HG02763 (cell line): ENCODE results near the gene TMEFF1.

Source experiments
- ATAC-seq: cut with Tn5 transposase; IDR thresholded peaks from one replicate; pipeline ENCODE4 v1.9.1; 2021; ENCODE audit warnings: mild to moderate bottlenecking, moderate library complexity; ENCODE audit not compliant: unreplicated experiment

Gene TMEFF1

DNA sequence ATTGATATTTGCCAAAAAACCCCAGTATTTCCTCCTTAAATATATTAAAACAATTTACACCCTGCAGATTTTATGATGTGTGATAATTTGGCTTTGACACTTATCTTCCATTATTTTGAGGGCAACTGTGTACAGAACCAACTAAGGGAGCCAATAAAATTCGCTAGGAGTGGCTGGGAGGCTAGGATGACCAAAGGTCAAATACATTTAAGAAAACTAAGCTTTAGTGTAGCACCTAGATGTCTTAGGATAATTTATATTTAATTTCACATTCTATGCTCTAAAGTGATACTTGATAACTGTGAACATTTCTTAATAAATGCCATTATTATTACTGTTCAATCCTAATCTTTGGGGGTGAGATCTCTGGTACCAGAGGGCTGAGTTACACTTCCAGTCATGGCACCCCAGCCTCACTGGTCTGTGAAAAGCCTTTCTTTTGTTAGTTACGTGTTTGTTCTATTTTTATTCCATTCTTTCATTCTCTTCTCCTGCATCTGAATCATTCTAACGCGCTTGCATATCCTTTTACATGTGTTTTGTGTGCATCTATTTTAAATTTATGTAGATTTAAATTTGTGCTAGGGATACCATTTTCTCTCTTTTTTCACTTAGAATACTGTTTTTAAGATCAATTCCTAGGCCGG is 26.9 kb upstream of the TMEFF1 start:
- no peak for ATAC-seq

DNA sequence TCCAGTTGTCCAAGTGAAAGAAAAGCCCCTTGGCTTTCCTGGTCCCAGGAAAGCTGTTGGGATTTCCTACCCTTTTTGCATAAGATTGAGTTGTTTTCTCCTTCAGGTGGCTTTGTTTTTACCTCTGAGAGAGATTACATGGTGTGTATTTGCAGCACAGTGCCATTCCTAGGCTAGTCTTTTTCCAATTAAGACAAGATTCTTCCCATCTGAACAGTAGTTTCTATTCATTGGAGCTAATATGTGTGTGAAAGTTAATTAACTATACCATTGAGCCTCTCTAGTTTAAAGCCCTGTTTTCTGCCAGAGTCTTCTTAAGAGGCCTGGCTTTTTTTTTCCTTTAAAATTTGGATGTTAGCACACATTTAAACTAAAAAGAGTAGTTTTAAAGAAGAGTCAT is 25.9 kb upstream of the TMEFF1 start:
- ATAC-seq, result no peak

DNA sequence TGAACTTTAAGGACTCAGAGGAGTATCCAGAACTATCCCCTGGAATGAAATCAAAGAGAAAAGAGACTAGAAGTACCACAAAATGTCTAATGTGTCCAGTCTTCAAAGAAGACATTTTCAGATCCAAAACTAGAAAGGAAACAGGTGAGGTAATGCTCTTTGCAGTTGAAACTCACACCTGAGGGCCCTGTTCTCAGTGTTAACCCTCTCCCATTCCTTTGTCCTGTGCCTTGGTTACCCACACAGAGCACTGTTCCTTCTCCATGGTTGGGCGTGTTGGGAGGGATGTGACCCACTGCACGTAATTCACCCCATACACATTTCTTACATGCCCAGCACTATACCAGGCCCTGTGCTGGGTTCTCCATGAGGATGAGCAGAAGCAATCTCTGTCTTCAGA is 24.7 kb upstream of the TMEFF1 start:
- ATAC-seq, result no peak

DNA sequence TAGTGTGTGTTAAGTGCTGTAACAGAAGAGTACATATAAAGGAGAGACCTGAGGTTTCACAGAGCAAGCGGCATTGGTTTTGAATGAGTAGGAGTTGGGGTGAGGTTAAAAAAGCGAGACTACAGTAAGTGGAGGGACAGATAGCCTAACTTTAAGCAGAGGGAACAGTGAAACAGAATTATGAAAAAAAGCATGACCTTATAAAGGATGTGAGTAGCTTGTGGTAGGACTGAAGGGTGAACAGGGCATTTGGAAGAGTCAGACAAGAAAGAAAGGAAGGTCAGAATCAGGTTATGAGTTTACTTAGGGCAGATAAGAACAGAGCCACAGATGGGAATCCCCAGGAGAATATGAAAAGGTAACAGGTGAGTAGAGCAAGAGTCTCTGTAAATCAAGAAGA is 23.5 kb upstream of the TMEFF1 start:
- ATAC-seq, result no peak

DNA sequence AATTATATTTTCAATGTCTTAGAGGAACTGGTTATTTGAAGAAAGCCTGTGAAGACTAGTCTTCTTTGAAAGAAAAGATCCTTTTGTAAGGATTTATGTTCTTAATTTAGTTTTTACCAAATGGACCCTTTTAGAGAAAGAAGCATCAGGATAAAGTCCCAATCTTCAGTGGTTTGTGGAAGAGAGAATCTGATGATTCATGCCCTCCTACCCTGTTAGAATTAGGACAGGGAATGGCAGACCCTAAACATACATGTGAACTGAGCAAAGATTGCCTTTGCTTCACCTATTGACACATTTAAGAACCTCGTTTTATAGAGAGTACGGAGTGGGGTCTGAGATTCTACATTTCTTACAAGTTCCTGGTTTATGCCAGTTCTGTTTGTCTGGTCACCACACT is 20.1 kb upstream of the TMEFF1 start:
- ATAC-seq, result no peak

DNA sequence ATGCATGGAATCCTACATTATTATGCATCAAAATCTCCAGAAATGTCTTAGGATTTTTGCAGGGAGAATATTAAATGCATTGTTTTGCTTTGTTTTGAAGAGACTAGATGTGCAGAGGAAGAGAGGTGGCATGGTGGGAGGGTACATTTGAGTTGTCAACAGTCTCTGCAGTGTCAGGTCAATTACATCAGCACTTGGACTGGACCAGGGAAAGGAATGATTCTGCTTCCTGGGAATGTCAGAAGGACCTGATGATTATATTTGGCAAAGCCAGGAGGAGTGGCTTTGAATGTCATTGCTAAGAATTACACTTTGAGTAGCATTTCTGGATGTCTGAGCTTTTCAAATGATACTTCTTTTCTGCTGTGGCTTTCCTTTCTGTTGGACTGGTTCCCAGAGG is 17.5 kb upstream of the TMEFF1 start:
- no peak for ATAC-seq

DNA sequence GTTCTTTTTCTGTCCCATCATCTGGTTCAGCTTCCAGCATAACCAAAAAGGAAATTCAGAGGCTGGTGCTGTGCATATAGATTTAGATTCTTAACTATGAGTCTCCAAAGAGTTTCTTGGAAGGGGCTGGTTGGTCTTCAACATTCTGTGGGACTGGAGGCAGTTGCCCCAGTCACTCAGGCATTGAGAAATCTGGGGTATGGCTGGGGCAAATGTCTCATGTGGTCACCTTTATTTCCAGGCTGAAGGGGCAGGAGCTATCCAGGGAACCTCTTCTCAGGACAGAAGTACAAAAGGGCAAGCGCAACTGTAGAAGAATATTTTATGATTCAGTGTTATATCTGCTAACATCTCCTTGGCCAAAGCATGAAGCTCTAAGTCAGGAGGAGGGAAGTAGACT is 15.4 kb upstream of the TMEFF1 start:
- no peak for ATAC-seq

DNA sequence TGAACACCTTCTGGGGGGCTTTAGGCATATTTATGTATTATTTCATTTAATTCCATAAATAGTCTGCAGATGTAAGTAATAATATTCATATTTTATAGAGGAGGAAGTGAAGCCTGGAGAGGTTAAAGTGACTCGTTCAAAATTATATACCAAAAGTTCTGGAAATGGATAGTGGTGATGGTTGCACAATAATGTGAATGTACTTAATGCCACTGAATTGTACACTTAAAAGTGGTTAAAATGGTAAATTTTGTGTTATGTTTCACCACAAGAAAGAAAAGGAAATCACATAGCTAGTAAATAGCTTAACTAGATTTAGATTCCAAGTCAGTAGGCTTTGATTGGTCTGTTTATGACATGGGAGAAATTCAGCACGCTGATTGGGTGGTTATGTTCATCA is 13.0 kb upstream of the TMEFF1 start:
- no peak for ATAC-seq

DNA sequence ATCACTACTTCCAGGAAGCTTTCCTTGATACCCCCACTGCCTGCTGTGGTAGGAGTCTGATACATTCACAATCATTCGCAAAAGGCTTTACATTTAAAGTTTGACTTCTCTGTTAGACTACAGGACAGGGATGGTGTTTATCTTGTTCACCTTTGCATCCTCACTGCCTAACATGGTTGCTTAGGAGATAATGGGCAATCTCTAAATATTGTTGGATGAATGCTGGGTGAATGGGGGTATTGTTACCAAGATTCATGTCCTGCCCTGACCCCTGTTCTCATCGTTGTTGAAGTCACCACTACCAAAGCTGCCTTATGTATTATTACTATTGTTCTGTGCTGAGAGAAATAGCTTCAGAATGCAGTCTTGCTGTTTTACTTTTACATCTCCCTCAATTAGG is 7.7 kb upstream of the TMEFF1 start:
- no peak for ATAC-seq

DNA sequence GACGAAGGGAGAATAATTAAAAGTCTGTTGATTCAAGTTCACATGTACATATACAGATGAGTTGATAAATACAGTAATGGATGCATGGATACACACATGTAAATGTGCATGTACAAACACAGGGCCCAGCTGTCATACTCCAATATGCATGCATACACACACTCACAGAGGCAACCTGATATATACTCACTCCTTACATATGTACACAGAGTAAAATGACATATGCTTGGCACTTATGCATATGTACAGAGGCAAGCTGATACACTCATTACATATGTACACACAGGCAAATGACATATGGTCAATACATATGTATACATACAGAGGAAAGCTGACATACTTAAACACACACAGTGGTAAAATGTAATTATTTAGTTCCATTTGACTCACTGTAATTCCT is 7.2 kb upstream of the TMEFF1 start:
- ATAC-seq, result no peak

DNA sequence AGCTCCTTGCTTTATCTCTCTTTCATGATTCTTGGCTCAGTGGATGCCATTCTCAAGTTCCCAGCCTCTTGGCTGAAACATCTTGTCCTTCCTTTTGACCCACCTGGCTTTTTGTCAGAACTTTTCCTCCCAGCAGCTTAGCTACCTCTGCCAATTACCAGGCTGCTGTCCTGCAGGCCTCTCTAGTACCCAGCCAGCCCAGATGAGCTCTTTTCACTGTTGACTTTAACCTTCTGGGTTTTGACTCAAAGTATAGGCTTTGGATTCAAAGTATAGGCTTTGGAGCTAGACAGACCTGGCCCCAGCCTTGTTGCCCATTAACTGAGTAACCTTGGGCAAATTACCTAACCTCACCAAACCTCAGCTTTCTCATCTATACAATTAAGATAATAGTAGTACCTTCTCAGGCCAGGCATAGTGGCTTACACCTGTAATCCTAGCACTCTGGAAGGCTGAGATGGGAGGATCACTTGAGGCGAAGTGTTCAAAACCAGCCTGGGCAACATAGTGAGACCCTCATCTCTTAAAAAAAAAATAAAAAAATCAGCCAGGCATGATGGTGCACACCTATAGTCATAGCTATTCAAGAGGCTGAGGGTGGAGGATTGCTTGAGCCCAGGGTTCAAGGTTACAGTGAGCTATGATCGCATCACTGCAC is 6.6 kb upstream of the TMEFF1 start:
- no peak for ATAC-seq

DNA sequence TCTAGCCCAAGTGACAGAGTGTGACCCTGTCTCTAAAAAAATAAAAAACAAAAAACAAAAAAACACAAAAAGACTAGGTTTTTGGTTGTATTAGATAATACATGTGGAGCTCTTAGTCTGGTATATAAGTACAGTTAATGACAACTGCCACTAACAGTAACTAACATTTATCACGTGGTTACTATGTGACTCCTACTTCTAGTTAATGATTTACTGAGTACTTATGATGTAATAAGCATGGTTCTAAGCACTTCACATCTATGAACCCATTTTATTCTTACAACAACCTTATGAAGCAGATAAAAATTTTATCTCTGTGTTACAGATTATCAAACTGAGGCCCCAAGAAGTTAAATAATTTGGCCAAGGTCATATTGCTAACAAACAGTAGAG is 6.1 kb upstream of the TMEFF1 start:
- ATAC-seq, result no peak

DNA sequence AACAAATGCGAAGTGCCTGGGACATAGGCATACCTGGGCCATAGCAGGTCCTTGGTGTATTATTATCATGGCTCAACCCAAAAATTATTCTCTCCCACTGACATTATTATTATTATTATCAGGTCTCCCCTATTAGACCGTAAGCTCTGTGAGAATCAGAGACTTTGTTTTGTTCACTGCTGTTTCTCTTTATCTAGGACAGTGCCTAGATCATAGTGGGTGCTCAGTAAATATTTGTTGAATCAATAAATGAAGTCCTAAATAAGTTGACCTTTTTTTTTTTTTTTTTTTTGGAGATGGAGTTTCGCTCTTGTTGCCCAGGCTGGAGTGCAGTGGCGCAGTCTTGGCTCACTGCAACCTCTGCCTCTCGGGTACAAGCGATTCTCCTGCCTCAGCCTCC is 4.9 kb upstream of the TMEFF1 start:
- no peak for ATAC-seq

DNA sequence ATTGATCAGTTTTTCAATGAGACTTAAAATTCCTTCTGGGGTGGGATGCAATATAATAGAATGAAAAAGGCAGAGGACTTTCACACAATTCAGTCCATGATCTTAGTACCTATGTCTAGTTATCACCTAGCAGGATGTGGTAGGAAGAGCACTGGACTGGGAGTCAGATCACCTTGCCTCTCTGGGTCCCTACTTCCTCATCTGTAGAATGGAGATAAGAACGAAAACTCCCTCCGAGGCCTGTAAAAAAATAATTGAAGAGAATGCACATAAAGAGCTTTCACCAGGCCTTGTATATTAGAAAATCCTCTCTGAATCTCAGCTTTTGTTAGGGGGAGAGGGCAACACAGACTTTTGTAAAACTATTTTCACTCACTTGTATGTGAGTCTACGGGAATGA is 681 bp upstream of the TMEFF1 start:
- no peak for ATAC-seq

DNA sequence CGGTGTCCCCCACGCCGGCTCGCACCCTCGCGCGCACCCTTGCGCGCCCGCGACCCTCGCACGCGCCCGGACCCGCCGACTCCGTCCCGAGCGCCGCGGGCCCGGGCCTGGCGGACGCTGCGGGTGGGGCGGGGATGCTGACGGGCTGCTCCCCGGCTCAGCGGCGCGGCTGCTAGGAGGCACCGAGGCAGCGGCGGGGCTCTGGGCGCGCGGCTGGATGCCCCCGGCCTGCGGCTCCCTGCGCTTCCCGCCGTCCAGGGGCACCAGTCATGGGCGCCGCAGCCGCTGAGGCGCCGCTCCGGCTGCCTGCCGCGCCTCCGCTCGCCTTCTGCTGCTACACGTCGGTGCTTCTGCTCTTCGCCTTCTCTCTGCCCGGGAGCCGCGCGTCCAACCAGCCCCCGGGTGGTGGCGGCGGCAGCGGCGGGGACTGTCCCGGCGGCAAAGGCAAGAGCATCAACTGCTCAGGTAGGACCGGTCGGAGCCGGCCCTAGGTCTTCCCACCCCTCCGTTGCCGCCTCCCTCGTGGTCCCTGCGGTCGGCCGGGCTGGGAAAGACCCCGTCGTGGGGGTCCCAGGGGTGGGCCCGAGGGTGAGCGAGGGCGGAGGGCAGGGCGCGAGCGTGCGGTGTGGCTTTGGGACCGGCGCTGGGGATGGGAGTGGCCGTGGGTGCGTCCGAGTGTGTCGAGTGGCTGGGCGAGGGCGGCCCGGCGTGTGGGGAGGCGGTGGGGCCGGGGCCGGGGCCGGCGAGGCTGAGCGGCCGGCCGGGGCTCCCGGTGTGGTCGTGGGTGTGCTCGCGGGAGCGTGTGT is 530 bp downstream of the TMEFF1 start:
- peak; percentile 58 for ATAC-seq

DNA sequence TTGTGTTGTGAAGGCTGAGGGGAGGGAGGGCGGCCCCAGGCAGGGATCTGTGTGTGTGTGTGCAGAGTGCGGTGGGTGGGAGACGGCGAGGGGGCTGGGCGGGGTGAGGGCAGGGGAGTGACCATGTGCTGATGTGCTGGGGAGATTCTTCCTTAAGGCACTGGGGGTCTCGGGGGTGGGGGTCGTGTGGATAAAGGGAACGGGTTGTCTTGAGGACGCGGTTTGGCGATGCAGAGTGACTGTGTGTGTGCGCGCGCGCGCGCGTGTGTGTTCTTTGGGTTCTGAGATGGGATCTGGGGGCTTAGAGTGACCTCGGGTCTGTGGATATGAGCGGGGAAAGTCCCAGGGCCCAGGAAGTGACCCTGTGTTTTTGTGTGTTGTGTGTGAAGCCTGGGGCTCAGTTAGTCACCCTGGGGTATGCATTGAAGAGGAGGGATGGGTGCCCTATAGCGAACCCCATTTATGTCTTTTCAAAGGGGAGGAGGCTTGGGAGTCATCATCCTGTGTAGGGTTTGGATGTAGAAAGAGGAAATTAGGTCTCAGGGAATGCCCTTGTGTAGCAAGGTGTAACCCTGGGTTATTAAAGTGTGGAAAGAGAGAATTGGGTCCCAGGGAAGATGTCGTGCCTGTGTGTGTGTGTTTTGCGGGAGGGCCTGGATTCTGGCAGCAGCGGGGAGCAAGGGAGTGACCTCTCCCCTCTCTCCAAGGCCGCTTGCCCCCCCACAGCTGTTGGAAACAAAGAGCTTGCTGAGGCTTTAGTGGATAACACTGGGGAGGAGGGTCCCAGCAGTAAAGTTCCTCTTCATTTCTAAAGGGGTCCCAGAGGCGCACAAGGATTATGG is 1.4 kb downstream of the TMEFF1 start:
- ATAC-seq, result no peak

DNA sequence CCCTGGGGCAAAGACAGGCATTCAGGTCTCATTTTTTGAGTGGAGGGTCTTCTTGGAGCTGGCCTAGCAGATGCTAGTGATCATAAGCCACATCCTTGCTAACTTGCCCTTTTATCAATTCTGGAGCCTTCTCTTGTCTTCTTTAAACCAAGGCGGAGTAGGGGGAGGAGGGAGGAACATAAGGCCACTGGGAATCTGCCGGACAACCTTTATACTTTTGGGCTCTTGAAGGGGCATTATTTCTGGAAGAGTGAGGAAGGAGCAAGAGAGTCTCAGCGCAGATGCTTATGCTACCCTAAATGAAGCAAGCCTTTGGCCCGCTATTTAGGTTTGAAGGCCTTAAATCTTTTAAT is 2.0 kb downstream of the TMEFF1 start:
- no peak for ATAC-seq

DNA sequence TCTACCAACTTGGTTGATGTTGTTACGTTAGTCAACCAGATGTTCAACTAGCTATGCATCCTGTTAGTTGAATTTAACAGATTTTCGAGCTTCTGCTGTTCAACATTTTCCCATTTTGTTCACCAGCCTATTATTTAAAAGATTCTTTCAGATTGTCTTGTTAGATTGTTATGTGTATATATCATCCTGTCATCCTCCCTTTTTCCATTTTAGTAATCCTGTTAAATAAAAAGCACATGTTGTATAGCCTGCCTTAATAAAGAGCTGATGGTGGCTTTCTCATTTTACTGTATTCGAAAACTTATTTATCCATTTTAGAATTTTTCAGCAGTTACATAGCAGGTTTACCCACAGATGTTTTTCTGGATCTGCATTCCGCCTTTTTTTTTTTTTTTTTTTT is 4.3 kb downstream of the TMEFF1 start:
- ATAC-seq, result no peak

DNA sequence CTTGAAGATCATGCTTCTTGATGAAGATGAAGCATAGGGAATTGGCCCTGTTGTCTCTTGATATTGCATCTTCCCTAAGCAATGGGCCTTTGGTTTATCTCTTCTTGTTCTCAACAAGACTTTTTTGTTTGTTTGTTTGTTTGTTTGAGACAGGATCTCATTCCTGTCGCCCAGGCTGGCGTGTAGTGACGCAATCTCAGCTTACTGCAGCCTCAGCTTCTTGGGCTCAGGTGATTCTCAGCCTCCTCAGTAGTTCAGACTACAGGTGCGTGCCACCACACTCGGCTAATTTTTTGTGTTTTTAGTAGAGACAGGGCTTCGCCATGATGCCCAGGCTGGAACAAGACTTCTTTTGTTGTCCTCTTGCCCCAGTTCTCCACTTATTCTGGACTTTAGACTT is 5.2 kb downstream of the TMEFF1 start:
- no peak for ATAC-seq

DNA sequence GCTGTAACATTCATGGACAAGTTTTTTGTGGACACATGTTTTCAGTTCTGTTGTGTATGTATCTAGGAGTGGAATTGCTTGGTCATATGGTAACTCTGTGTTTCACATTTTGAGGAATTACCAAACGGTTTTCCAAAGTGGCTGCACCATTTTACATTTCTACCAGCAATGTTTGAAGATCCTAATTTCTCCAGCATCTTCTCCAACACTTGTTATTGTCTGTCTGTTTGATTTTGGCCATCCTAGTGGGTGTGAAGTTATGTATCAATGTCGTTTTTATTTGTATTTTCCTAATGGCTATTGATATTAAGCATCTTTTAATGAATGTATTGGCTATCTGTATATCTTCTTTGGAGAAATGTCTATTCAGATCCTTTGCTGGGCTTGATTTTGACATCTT is 6.9 kb downstream of the TMEFF1 start:
- no peak for ATAC-seq

DNA sequence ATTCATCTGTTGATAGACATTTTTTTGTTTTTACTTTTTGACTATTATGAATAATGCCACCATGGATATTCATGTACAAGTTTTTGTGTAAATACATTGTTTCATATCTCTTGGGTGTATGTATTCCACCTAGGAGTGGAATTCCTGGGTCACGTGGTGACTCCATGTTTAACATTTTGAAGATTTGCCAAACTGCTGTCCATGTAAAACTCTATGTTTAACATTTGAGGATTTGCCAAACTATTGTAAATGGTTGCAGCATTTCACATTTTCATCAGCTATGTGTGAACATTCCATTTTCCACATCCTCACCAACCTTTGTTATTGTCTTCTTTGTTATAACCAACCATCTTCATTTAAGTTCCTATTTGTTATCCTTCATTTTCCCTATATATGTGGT is 12.2 kb downstream of the TMEFF1 start:
- no peak for ATAC-seq
